ENCODE measurements around the gene MBNL1.

The MBNL1 gene

DNA sequence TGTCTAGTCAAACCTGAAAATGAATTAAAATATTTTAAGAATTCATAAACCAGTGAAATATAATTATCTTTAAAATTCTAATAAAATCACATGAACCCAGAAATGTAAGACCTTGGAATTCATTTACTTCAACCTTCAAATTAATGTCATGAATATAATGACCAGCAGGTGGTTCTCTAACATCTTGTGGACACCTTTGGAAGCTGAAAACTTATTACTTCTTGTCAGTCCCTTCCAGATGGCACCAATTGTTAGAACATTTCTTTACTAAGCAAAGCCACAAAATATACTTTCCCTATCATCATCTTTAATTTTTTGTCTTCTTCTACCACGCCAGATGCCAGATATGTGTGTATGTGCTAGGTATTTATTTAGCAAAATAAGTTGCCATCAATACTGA lies 240.0 kb downstream of the MBNL1 start:
- DNase-seq (ENCODE audit: low read depth, low spot score) = no peak
- Histone ChIP-seq H3K9ac (ENCODE audit: insufficient read length) (no peak overlapping the region), H3K27ac (no peak overlapping the region), H3K9me3 (ENCODE audit: low read depth, low read length) (no peaks in the 10 kb centered on the region), H3K36me3 (ENCODE audit: insufficient read depth, low read length) (no peaks in the 10 kb centered on the region), H3K4me3 (no peak overlapping the region)
- no peak for TF ChIP-seq EZH2 (IDR thresholded peaks at IDR 0.05)
- no peak for TF ChIP-seq POLR2AphosphoS5 (IDR thresholded peaks at IDR 0.05; ENCODE audit: borderline replicate concordance, low read depth, low read length)
- no peak for TF ChIP-seq FOXP2 (optimal IDR thresholded peaks at IDR 0.05; ENCODE audit: control extremely low read depth, extremely low read length, insufficient read depth)

- TF ChIP-seq EZH2 (IDR thresholded peaks at IDR 0.05) (no peak), POLR2AphosphoS5 (IDR thresholded peaks at IDR 0.05; ENCODE audit: borderline replicate concordance, low read depth, low read length) (no peak), FOXP2 (optimal IDR thresholded peaks at IDR 0.05; ENCODE audit: control extremely low read depth, extremely low read length, insufficient read depth) (no peak)
- Histone ChIP-seq H3K9ac (ENCODE audit: insufficient read length) (no peak overlapping the region), H3K9me3 (ENCODE audit: low read depth, low read length) (no peaks in the 10 kb centered on the region), H3K36me3 (ENCODE audit: insufficient read depth, low read length) (no peaks in the 10 kb centered on the region), H3K4me3 (no peak overlapping the region), H3K27ac (no peak overlapping the region)
- no peak for DNase-seq (ENCODE audit: low read depth, low spot score)
Measured at GRCh38 chr3:152511904-152512303, 243.2 kb downstream of the MBNL1 start.

DNA sequence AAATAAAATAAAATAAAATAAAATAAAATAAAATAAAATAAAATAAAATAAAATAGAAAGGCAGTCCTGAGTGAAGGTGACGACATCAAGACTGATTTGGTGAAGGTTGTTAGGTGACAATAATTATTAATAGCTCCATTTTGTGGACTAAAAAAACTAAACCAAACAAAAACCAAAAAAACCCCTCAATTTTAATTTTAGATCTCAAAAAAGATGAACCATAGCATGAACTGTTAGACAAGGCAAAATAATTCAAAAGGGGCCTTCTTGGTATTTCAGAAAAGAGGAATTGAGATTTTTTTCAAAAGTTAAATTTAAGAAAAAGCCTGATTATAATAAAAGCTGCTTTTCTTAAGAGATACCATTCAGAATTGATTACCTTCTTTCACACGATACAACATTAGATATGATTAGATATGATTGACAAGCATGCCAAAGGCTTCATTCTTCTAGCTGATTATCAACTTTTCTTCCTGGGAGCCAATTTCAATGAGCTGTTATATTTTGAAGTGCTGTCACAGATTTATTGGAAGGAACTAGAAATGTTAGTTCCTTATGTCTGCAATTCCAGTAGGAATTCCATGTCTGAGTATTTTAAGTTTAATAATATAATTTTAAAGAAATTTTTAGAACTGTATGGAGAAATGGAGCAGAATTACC lies 244.7 kb downstream of the MBNL1 start:
- H3K9me3 ChIP-seq (ENCODE audit: low read depth, low read length) = no peaks in the 10 kb centered on the region
- H3K36me3 ChIP-seq (ENCODE audit: insufficient read depth, low read length) = no peaks in the 10 kb centered on the region
- H3K9ac ChIP-seq (ENCODE audit: insufficient read length) = no peak overlapping the region
- H3K27ac ChIP-seq = no peak overlapping the region
- TF ChIP-seq FOXP2 (optimal IDR thresholded peaks at IDR 0.05; ENCODE audit: control extremely low read depth, extremely low read length, insufficient read depth) = no peak
- TF ChIP-seq POLR2AphosphoS5 (IDR thresholded peaks at IDR 0.05; ENCODE audit: borderline replicate concordance, low read depth, low read length) = no peak
- TF ChIP-seq EZH2 (IDR thresholded peaks at IDR 0.05) = no peak
- DNase-seq (ENCODE audit: low read depth, low spot score) = no peak
- H3K4me3 ChIP-seq = no peak overlapping the region
